Effector memory CD4-positive, alpha-beta T cell (primary cell): ENCODE results near the gene GPRC5D.
A peak's percentile ranks its signal among the peaks of the same experiment; 100 is the strongest.

ENCODE experiments used
- DNase-seq, 3 donors: peaks; one replicate each; pipeline ENCODE4 v3.0.0-alpha.2; 2020
- H3K27ac ChIP-seq: 2 replicates; pipeline ENCODE4 v1.7.0; 2013; ENCODE audit warnings: mild to moderate bottlenecking, low read length, moderate library complexity; ENCODE audit not compliant: insufficient read depth, poor library complexity, severe bottlenecking
- H3K27me3 ChIP-seq: replicated peaks from 2 replicates; pipeline ENCODE4 v1.7.0; 2013; ENCODE audit warnings: mild to moderate bottlenecking, low read length; ENCODE audit not compliant: insufficient read depth, control insufficient read depth, poor library complexity, severe bottlenecking
- H3K36me3 ChIP-seq: 2 replicates; pipeline ENCODE4 v1.7.0; 2013; ENCODE audit warnings: mild to moderate bottlenecking, low read length, moderate library complexity; ENCODE audit not compliant: control insufficient read depth, insufficient read depth
- H3K4me1 ChIP-seq: 2 replicates; pipeline ENCODE4 v1.7.0; 2013; ENCODE audit warnings: low read length, mild to moderate bottlenecking; ENCODE audit not compliant: control insufficient read depth, insufficient read depth, poor library complexity, severe bottlenecking
- H3K4me3 ChIP-seq: 2 replicates; pipeline ENCODE4 v1.7.0; 2013; ENCODE audit warnings: low read length, low read depth, mild to moderate bottlenecking; ENCODE audit not compliant: insufficient read depth, poor library complexity, severe bottlenecking
- H3K9me3 ChIP-seq: 2 replicates; pipeline ENCODE4 v1.7.0; 2013; ENCODE audit warnings: mild to moderate bottlenecking, low read length, moderate library complexity; ENCODE audit not compliant: control insufficient read depth

GPRC5D gene

GRCh38 chr12:12941450-12942350, 10.3 kb downstream of the GPRC5D start:
- Histone ChIP-seq H3K27ac (no peak overlapping the region), H3K36me3 (no peaks in the 10 kb centered on the region), H3K9me3 (no peaks in the 10 kb centered on the region), H3K27me3 (no peaks in the 10 kb centered on the region), H3K4me1 (no peaks in the 10 kb centered on the region), H3K4me3 (no peak overlapping the region)
- no peak for DNase-seq

- DNase-seq = no peak
- no peaks in the 10 kb centered on the region for H3K4me1 ChIP-seq
- no peaks in the 10 kb centered on the region for H3K27me3 ChIP-seq
- no peaks in the 10 kb centered on the region for H3K36me3 ChIP-seq
- H3K9me3 ChIP-seq = no peaks in the 10 kb centered on the region
- H3K27ac ChIP-seq = no peak overlapping the region
- no peak overlapping the region for H3K4me3 ChIP-seq
These were observed 12.1 kb downstream of the GPRC5D start for GRCh38 chr12:12939888-12940287.

- no peak for DNase-seq
- no peaks in the 10 kb centered on the region for H3K27me3 ChIP-seq
- no peaks in the 10 kb centered on the region for H3K4me1 ChIP-seq
- H3K27ac ChIP-seq = no peak overlapping the region
- H3K36me3 ChIP-seq = no peaks in the 10 kb centered on the region
- H3K9me3 ChIP-seq = no peaks in the 10 kb centered on the region
- H3K4me3 ChIP-seq = no peak overlapping the region
These were observed 13.4 kb downstream of the GPRC5D start for GRCh38 chr12:12938541-12938940.

- no peaks in the 10 kb centered on the region for H3K36me3 ChIP-seq
- no peaks in the 10 kb centered on the region for H3K27me3 ChIP-seq
- DNase-seq = no peak
- no peaks in the 10 kb centered on the region for H3K4me1 ChIP-seq
- no peak overlapping the region for H3K27ac ChIP-seq
- H3K4me3 ChIP-seq = no peak overlapping the region
- H3K9me3 ChIP-seq = no peaks in the 10 kb centered on the region
These were observed 14.9 kb downstream of the GPRC5D start for GRCh38 chr12:12936983-12937491.

- DNase-seq = no peak
- Histone ChIP-seq H3K27ac (no peak overlapping the region), H3K9me3 (no peaks in the 10 kb centered on the region), H3K27me3 (no peaks in the 10 kb centered on the region), H3K4me3 (no peak overlapping the region), H3K36me3 (no peaks in the 10 kb centered on the region), H3K4me1 (no peaks in the 10 kb centered on the region)
These were observed 17.4 kb downstream of the GPRC5D start for GRCh38 chr12:12934556-12934955.

GRCh38 chr12:12933742-12934141, 18.2 kb downstream of the GPRC5D start:
- Histone ChIP-seq H3K27me3 (no peaks in the 10 kb centered on the region), H3K9me3 (no peaks in the 10 kb centered on the region), H3K27ac (no peak overlapping the region), H3K4me1 (no peaks in the 10 kb centered on the region), H3K4me3 (no peak overlapping the region), H3K36me3 (no peaks in the 10 kb centered on the region)
- no peak for DNase-seq

- no peak for DNase-seq
- no peaks in the 10 kb centered on the region for H3K27me3 ChIP-seq
These were observed 21.2 kb downstream of the GPRC5D start for GRCh38 chr12:12930633-12931219.

GRCh38 chr12:12929696-12930095, 22.3 kb downstream of the GPRC5D start:
- no peaks in the 10 kb centered on the region for H3K9me3 ChIP-seq
- no peak overlapping the region for H3K4me3 ChIP-seq
- no peak overlapping the region for H3K27ac ChIP-seq
- H3K27me3 ChIP-seq = no peaks in the 10 kb centered on the region
- H3K4me1 ChIP-seq = no peaks in the 10 kb centered on the region
- no peaks in the 10 kb centered on the region for H3K36me3 ChIP-seq
- no peak for DNase-seq

More at GRCh38 chr12:12930633-12931219, 21.2 kb downstream of the GPRC5D start:
- Histone ChIP-seq H3K4me3 (no peak overlapping the region), H3K4me1 (no peaks in the 10 kb centered on the region), H3K27ac (no peak overlapping the region), H3K36me3 (no peaks in the 10 kb centered on the region), H3K9me3 (no peaks in the 10 kb centered on the region)

GRCh38 chr12:12927211-12928079, 24.5 kb downstream of the GPRC5D start:
- Histone ChIP-seq H3K36me3 (no peaks in the 10 kb centered on the region), H3K27ac (no peak overlapping the region), H3K27me3 (no peaks in the 10 kb centered on the region), H3K9me3 (no peaks in the 10 kb centered on the region), H3K4me1 (no peaks in the 10 kb centered on the region), H3K4me3 (no peak overlapping the region)
- peak in 2 of 3 donors; percentile 44 to 66 for DNase-seq
